GM19238 (cell line): ENCODE data around the gene HIF1A.

Experiments
- DNase-seq: peaks from one replicate; pipeline ENCODE4 v3.0.0; 2011; ENCODE audit warnings: low spot score; ENCODE audit not compliant: insufficient read length

Gene HIF1A

DNA sequence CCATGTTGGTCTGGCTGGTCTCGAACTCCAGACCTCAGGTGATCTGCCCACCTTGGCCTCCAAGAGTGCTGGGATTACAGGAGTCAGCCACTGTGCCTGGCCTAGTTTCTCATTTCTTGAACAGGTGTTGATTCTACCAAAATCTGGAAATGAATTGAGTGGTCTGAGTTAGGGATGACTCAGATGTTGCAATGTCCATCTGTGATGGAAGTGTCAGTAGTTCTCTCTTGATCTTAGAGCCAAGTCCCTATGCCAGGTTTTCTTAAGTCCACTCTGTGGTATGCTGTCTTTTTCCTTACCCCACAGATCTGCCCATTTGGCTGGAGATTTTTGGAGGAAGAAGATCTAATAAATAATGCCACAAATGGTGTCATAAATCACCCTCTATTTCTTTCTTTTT is 79.5 kb downstream of the HIF1A start:
- DNase-seq, result no peak

DNA sequence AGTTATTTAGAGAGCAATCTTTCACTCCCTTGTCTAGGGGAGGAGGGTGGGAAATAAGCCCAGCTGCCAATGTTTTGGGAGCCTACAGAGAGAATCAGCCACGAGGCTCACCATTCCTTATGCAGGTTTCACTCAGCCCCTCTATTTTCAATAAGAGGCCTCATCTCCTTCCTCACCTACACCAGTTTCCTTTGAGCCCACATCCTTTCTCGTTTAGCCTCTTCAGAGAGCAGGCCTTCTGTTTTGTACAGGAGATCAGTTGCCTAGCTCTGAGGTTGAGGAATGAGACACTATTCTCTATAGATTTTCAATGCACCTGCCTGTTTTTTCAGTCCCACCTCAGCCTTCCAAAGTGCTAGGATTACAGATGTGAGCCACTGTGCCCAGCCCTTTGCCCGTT is 84.8 kb downstream of the HIF1A start:
- no peak for DNase-seq

DNA sequence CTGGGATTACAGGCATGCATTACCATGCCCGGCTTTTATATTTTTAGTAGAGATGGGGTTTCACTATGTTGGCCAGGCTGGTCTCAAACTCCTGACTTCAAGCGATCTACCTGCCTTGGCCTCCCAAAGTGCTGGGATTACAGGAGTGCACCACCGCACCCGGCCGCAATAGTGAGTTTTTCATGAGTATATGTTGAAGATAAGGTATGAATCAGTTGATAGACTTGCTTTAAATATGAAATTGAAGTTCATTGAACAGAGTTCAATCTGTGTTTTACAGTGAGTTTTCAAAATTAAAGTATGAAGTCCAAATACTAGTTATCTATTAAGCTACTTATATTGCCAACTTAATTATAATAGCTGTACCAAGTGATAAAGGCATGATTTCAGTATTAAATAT is 102.0 kb downstream of the HIF1A start:
- DNase-seq, result no peak
